ENCODE measurements around the gene LTK.
"Not testable (repeated sequence)": the region's sequence is repeated elsewhere in the genome, so short reads cannot be mapped to it uniquely, and the experiment has no call there.

LTK gene

GRCh38 chr15:41473418-41473817 lies 40.2 kb downstream of the LTK start:
- DNase-seq: no peak

- DNase-seq: not testable (repeated sequence)
Measured at GRCh38 chr15:41469644-41470043, 44.0 kb downstream of the LTK start.

DNA sequence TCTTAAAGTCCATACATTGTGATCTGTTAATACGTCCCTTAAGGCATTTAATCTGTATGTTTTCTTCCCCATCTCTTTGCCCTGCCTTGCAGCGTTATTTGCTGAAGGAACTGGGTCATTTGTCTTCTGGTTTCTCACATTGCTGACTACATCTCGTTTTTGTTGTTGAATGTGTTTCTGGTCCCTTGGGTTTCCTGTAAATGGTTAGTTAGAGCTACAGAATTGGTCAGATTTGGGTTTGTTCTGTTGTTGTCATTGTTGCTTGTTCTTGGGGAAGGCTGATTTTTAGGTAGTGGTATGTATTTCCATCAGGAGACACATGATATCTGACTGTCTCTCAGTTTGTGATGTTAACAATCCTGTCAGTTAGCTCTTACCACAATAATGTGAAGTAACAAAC lies 46.9 kb downstream of the LTK start:
- no peak for DNase-seq

- no peak for DNase-seq
Measured at GRCh38 chr15:41465822-41466421, 47.7 kb downstream of the LTK start.

GRCh38 chr15:41464889-41465580 lies 48.6 kb downstream of the LTK start:
- DNase-seq: no peak

DNA sequence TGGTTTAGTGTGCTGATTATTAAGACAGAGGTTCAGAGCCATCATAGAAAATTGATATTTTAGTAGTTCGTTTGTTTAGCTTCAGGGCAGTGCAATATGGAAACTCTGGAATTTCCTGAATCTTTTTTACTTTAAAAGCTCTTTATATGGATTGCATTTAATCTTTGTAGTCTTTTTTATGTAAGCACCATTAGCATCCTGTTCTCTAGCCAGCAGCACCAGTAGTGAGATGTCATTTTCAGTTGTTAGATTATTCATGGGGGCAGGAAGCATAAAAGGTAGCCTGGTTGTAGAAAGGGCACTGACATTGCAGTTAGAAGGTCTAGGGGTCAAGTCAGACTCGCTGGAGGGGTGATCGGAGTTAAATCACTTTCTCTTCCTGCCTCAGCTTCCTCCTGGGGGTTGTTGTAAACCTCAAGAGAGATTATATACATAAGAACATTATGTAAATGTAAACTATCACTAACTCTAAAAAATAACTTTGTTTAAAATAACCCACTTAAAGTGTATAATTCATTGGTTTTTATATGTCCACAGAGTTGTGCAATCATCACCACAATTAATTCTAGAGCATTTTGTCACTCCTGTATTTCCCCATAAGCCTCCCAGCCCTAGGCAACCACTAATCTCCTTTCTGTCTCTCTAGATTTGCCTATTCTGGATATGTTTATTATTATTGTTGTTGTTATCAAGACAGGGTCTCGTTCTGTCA lies 51.4 kb downstream of the LTK start:
- DNase-seq: no peak
